ENCODE measurements around the gene MYO6. TPM values are rescaled to one million over a fixed set of nuclear protein-coding genes. Genes with fewer than 3 reads are reported as not detected.

MYO6 gene
- total RNA-seq, 1 experiment from 2014 or later, result 44.1 TPM

GRCh38 chr6:75834447-75834846, 85.4 kb downstream of the MYO6 start (continued):
- TF ChIP-seq SIN3A (IDR thresholded peaks at IDR 0.05; ENCODE audit: low read depth), result no peak
- TF ChIP-seq CBX3 (IDR thresholded peaks at IDR 0.05; ENCODE audit: low read depth), result no peak
- TF ChIP-seq EZH2phosphoT487 (IDR thresholded peaks at IDR 0.05; ENCODE audit: borderline replicate concordance), result no peak
- TF ChIP-seq CEBPB (IDR thresholded peaks at IDR 0.05; ENCODE audit: low read depth), result no peak
- TF ChIP-seq, protein P1, sequence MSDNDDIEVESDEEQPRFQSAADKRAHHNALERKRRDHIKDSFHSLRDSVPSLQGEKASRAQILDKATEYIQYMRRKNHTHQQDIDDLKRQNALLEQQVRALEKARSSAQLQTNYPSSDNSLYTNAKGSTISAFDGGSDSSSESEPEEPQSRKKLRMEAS (IDR thresholded peaks at IDR 0.05), result no peak

DNA sequence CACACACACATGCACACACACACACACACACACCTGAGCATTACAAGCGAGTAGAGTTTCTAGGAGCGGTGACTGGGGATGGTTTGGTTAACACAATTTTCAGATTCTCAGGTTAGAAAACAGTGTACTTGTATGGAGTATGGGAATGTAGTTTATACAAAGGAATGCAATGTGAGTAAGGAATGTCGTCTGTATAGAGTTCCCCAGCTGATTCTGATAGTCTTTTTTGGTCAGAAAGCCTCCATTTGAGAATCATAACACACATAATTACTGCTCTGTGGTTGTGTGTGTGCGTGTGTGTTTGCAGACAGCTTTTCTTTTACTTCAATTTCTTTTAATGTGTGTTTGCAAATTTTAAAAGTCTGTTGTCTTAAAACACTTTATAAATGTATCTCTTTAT, 93.2 kb downstream of the MYO6 start:
- POLR2A ChIA-PET, result no interaction called here
- H3K4me3 ChIP-seq (replicated peaks in 1 of 2; ENCODE audit: low read depth in 1 of 2, low read length in 2 of 2), result no peak overlapping the region

More for the DNA sequence above, 93.2 kb downstream of the MYO6 start:
- no peaks in the 10 kb centered on the region for H3K79me2 ChIP-seq (ENCODE audit: insufficient read depth, low read length)
- ChIA-PET RAD21 (ENCODE audit: low non-redundant PET in 1 of 2, low total read pairs in 2 of 2, uncharacterized antibody in 2 of 2, unreplicated experiment in 2 of 2) (no interaction called here), CTCF (interaction anchor here (2.0 kb wide), 1 partner anchor 51 kb away, joined by 5 read pairs; no protein-coding TSS in a partner anchor)
- no peaks in the 10 kb centered on the region for H3K9me2 ChIP-seq (ENCODE audit: insufficient read depth)
- 0 out of 4 replicates have a peak, but pooled peaks cover 0 to 3% of the 10 kb centered on the region in 2 experiments for H3K36me3 ChIP-seq (ENCODE audit: control insufficient read depth in 1 of 2, insufficient read depth in 2 of 2, low read length in 2 of 2)
- no peak overlapping the region for H3K27ac ChIP-seq (ENCODE audit: low read depth, low read length)
- no peak for DNase-seq (ENCODE audit: low read depth, low spot score)
- intact Hi-C loops (cut with micrococcal nuclease), result no loop called here
- no peaks in the 10 kb centered on the region for H3K9me3 ChIP-seq (ENCODE audit: control insufficient read depth in 1 of 2, insufficient read depth in 1 of 2, low read depth in 1 of 2, low read length in 2 of 2)
- H4K20me1 ChIP-seq (ENCODE audit: insufficient read depth), result no peaks in the 10 kb centered on the region
- no peaks in the 10 kb centered on the region for H3K27me3 ChIP-seq (ENCODE audit: insufficient read depth, low read length)
- no peak for TF ChIP-seq EGR1 (IDR thresholded peaks at IDR 0.05; ENCODE audit: low read depth)
- TF ChIP-seq FOSL1 (IDR thresholded peaks at IDR 0.05; ENCODE audit: low read depth), result no peak
- TF ChIP-seq SIN3A (IDR thresholded peaks at IDR 0.05; ENCODE audit: low read depth), result no peak
- TF ChIP-seq, protein P2, sequence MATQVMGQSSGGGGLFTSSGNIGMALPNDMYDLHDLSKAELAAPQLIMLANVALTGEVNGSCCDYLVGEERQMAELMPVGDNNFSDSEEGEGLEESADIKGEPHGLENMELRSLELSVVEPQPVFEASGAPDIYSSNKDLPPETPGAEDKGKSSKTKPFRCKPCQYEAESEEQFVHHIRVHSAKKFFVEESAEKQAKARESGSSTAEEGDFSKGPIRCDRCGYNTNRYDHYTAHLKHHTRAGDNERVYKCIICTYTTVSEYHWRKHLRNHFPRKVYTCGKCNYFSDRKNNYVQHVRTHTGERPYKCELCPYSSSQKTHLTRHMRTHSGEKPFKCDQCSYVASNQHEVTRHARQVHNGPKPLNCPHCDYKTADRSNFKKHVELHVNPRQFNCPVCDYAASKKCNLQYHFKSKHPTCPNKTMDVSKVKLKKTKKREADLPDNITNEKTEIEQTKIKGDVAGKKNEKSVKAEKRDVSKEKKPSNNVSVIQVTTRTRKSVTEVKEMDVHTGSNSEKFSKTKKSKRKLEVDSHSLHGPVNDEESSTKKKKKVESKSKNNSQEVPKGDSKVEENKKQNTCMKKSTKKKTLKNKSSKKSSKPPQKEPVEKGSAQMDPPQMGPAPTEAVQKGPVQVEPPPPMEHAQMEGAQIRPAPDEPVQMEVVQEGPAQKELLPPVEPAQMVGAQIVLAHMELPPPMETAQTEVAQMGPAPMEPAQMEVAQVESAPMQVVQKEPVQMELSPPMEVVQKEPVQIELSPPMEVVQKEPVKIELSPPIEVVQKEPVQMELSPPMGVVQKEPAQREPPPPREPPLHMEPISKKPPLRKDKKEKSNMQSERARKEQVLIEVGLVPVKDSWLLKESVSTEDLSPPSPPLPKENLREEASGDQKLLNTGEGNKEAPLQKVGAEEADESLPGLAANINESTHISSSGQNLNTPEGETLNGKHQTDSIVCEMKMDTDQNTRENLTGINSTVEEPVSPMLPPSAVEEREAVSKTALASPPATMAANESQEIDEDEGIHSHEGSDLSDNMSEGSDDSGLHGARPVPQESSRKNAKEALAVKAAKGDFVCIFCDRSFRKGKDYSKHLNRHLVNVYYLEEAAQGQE (IDR thresholded peaks at IDR 0.05; ENCODE audit: low read depth), result no peak
- TF ChIP-seq ZNF274 (IDR thresholded peaks at IDR 0.05; ENCODE audit: low read depth, low read length), result no peak
- TF ChIP-seq, protein P3, sequence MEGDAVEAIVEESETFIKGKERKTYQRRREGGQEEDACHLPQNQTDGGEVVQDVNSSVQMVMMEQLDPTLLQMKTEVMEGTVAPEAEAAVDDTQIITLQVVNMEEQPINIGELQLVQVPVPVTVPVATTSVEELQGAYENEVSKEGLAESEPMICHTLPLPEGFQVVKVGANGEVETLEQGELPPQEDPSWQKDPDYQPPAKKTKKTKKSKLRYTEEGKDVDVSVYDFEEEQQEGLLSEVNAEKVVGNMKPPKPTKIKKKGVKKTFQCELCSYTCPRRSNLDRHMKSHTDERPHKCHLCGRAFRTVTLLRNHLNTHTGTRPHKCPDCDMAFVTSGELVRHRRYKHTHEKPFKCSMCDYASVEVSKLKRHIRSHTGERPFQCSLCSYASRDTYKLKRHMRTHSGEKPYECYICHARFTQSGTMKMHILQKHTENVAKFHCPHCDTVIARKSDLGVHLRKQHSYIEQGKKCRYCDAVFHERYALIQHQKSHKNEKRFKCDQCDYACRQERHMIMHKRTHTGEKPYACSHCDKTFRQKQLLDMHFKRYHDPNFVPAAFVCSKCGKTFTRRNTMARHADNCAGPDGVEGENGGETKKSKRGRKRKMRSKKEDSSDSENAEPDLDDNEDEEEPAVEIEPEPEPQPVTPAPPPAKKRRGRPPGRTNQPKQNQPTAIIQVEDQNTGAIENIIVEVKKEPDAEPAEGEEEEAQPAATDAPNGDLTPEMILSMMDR (IDR thresholded peaks at IDR 0.05 in 2 of 3, conservative IDR thresholded peaks at IDR 0.05 in 1 of 3; ENCODE audit: borderline replicate concordance in 1 of 3, insufficient read depth in 1 of 3, low read depth in 2 of 3, low read length in 2 of 3), result no peak
- TF ChIP-seq YY1 (IDR thresholded peaks at IDR 0.05; ENCODE audit: extremely low read depth, insufficient replicate concordance, low read depth, low read length), result no peak
- no peak for TF ChIP-seq SP1 (IDR thresholded peaks at IDR 0.05; ENCODE audit: low read depth)
- no peak for TF ChIP-seq CBX3 (IDR thresholded peaks at IDR 0.05; ENCODE audit: low read depth)
- TF ChIP-seq, protein P4, sequence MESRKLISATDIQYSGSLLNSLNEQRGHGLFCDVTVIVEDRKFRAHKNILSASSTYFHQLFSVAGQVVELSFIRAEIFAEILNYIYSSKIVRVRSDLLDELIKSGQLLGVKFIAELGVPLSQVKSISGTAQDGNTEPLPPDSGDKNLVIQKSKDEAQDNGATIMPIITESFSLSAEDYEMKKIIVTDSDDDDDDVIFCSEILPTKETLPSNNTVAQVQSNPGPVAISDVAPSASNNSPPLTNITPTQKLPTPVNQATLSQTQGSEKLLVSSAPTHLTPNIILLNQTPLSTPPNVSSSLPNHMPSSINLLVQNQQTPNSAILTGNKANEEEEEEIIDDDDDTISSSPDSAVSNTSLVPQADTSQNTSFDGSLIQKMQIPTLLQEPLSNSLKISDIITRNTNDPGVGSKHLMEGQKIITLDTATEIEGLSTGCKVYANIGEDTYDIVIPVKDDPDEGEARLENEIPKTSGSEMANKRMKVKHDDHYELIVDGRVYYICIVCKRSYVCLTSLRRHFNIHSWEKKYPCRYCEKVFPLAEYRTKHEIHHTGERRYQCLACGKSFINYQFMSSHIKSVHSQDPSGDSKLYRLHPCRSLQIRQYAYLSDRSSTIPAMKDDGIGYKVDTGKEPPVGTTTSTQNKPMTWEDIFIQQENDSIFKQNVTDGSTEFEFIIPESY (IDR thresholded peaks at IDR 0.05; ENCODE audit: extremely low read depth, insufficient replicate concordance, low read length), result no peak
- no peak for TF ChIP-seq POLR2A (IDR thresholded peaks at IDR 0.05; ENCODE audit: borderline replicate concordance, extremely low read depth, insufficient read depth, insufficient read length)
- no peaks in the 10 kb centered on the region for H3K4me1 ChIP-seq (ENCODE audit: control insufficient read depth in 1 of 2, insufficient read depth in 2 of 2, low read length in 2 of 2)
- no TSS peak for BruUV-seq (replicated peaks)
- H3K9ac ChIP-seq (ENCODE audit: low read length), result no peak overlapping the region
- no peak overlapping the region for H3K4me2 ChIP-seq (ENCODE audit: low read length)
- ATAC-seq, result no peak
- H2AFZ ChIP-seq (ENCODE audit: low read depth, low read length, poor library complexity, severe bottlenecking), result no peak overlapping the region

All from HCT116 (cell line).